A673 (cell line): ENCODE results near the gene LMCD1. TPM values are rescaled to one million over a fixed set of nuclear protein-coding genes. Genes with fewer than 3 reads are reported as not detected.

Experiments used
- BruUV-seq: library from RNA; stranded (reverse); fragments of 400-500 nt; replicated peaks from 2 replicates; lab custom pipeline; 2021; lab: Mats Ljungman, UMichigan
- CTCF ChIA-PET: fragments of 300-600 bp; sonication (Branson Sonifier 250); formaldehyde crosslinking; loops from one replicate; lab custom pipeline; 2022; ENCODE audit warnings: antibody characterized with exemption; lab: Charles Lee
- POLR2A ChIA-PET: fragments of 300-600 bp; sonication (Branson Sonifier 250); formaldehyde crosslinking; loops from one replicate; lab custom pipeline; 2022; ENCODE audit warnings: antibody characterized with exemption; ENCODE audit not compliant: low non-redundant PET; lab: Charles Lee
- DNase-seq: peaks from one replicate; pipeline ENCODE4 v3.0.0-alpha.2; 2015; ENCODE audit warnings: low spot score
- H3K27ac ChIP-seq: fragments of 200-600 bp; sonication (generic); 2 replicates; pipeline ENCODE4 v1.5.1; 2016; ENCODE audit warnings: mixed run types, low read depth, mild to moderate bottlenecking, mixed read lengths, antibody characterized with exemption, low read length; ENCODE audit not compliant: poor library complexity, severe bottlenecking
- H3K27me3 ChIP-seq: fragments of 200-600 bp; sonication (generic); replicated peaks from 2 replicates; pipeline ENCODE4 v1.6.1; 2017; ENCODE audit warnings: mixed run types, low read depth, mild to moderate bottlenecking, mixed read lengths, antibody characterized with exemption, low read length; ENCODE audit not compliant: insufficient read depth, poor library complexity
- H3K36me3 ChIP-seq: fragments of 200-600 bp; sonication (generic); 2 replicates; pipeline ENCODE4 v1.6.1; 2016; ENCODE audit warnings: mixed run types, mild to moderate bottlenecking, mixed read lengths, antibody characterized with exemption, low read length; ENCODE audit not compliant: insufficient read depth, poor library complexity, severe bottlenecking
- H3K4me1 ChIP-seq: fragments of 200-600 bp; sonication (generic); 2 replicates; pipeline ENCODE4 v1.6.1; 2017; ENCODE audit warnings: mixed run types, mild to moderate bottlenecking, mixed read lengths, antibody characterized with exemption, low read length; ENCODE audit not compliant: insufficient read depth, poor library complexity, severe bottlenecking
- H3K4me3 ChIP-seq: fragments of 200-600 bp; sonication (generic); 2 replicates; pipeline ENCODE4 v1.5.1; 2016; ENCODE audit warnings: low read depth, mixed run types, mild to moderate bottlenecking, mixed read lengths, low read length; ENCODE audit not compliant: poor library complexity, severe bottlenecking
- H3K9me3 ChIP-seq: fragments of 200-600 bp; sonication (generic); 2 replicates; pipeline ENCODE4 v1.6.1; 2016; ENCODE audit warnings: mixed run types, low read depth, mild to moderate bottlenecking, mixed read lengths, antibody characterized with exemption, low read length; ENCODE audit not compliant: poor library complexity, severe bottlenecking
- CTCF ChIP-seq: fragments of 300-800, 200-600 bp; sonication (generic); conservative IDR thresholded peaks from 2 replicates; pipeline ENCODE4 v1.5.1; 2017; ENCODE audit warnings: low read depth, mild to moderate bottlenecking, antibody characterized with exemption, low read length, moderate library complexity, mixed read lengths
- EZH2 ChIP-seq: fragments of 200-600 bp; sonication (generic); IDR thresholded peaks from 2 replicates; pipeline ENCODE4 v1.6.1; 2017; ENCODE audit warnings: borderline replicate concordance, low read depth, mild to moderate bottlenecking, mixed read lengths, antibody characterized with exemption, low read length; ENCODE audit not compliant: poor library complexity, severe bottlenecking
- intact Hi-C: fragments of 100-400 bp; cut with micrococcal nuclease; formaldehyde crosslinking; loops from one replicate; pipeline ENCODE4 v1.10.0; 2022; ENCODE audit not compliant: unreplicated experiment
- total RNA-seq: library from RNA; stranded (reverse); gene quantifications from 2 replicates; pipeline ENCODE4 v1.2.3, GENCODE V29; 2021

Gene LMCD1
- total RNA-seq, 1 experiment from 2014 or later, result 4.3 TPM

GRCh38 chr3:8499181-8499611 lies 2.4 kb upstream of the LMCD1 start:
- DNase-seq, result no peak
- H3K9me3 ChIP-seq, result no peaks in the 10 kb centered on the region
- ChIA-PET CTCF (no interaction called here), POLR2A (no interaction called here)
- no TSS peak for BruUV-seq
- no peak overlapping the region for H3K27ac ChIP-seq
- intact Hi-C loops, result no loop called here
- peaks cover 21% of the 10 kb centered on the region for H3K4me1 ChIP-seq
- H3K36me3 ChIP-seq, result no peaks in the 10 kb centered on the region
- H3K4me3 ChIP-seq, result no peak overlapping the region
- H3K27me3 ChIP-seq, result no peaks in the 10 kb centered on the region
- TF ChIP-seq CTCF (no peak), EZH2 (no peak)

GRCh38 chr3:8500319-8500988 lies 1.2 kb upstream of the LMCD1 start:
- H3K4me3 ChIP-seq, result no peak overlapping the region
- ChIA-PET CTCF (no interaction called here), POLR2A (no interaction called here)
- DNase-seq, result no peak
- TF ChIP-seq EZH2 (no peak), CTCF (no peak)
- no peaks in the 10 kb centered on the region for H3K36me3 ChIP-seq
- intact Hi-C loops, result no loop called here
- H3K27me3 ChIP-seq, result no peaks in the 10 kb centered on the region
- peaks cover 31% of the 10 kb centered on the region for H3K4me1 ChIP-seq
- H3K9me3 ChIP-seq, result no peaks in the 10 kb centered on the region
- H3K27ac ChIP-seq, result no peak overlapping the region
- no TSS peak for BruUV-seq

- Histone ChIP-seq H3K36me3 (no peaks in the 10 kb centered on the region), H3K27me3 (no peaks in the 10 kb centered on the region), H3K27ac (no peak overlapping the region), H3K4me1 (peaks cover 31% of the 10 kb centered on the region), H3K9me3 (no peaks in the 10 kb centered on the region), H3K4me3 (peak overlapping the region; percentile 38)
- TF ChIP-seq EZH2 (no peak), CTCF (no peak)
- POLR2A ChIA-PET, result no interaction called here
- intact Hi-C loops, result no loop called here
- no peak for DNase-seq
- BruUV-seq, result no TSS peak
- CTCF ChIA-PET, result no interaction called here
Observed at GRCh38 chr3:8500989-8501370, 643 bp upstream of the LMCD1 start.
